A549 treated with CpdA at 1 μM for 4 hours (cell line): ENCODE results near the gene FAM171A1. TPM values are rescaled to one million over a fixed set of nuclear protein-coding genes. Genes with fewer than 3 reads are reported as not detected.

Experiments used
- total RNA-seq: library from RNA; stranded (reverse); fragments of 200-300 nt; extraction: Qiagen RNA extraction; gene quantifications from 5 replicates; pipeline ENCODE4 v1.2.3, GENCODE V29; 2022; ENCODE audit warnings: low read depth

Gene FAM171A1
- total RNA-seq = 26.1 to 29.6 TPM (median 26.2 TPM) in 5 replicates

GRCh38 chr10:15370856-15371701, at the start of gene FAM171A1:
Gene FAM171A1, minus strand, starts transcription at chr10:15371289. Its CDS starts 237 bp downstream, at chr10:15371052.

GRCh38 chr10:15168291-15168785, 202.8 kb downstream of the FAM171A1 start, which contains the start of gene NMT2:
Gene NMT2, minus strand, starts transcription at chr10:15168693. Its CDS starts 81 bp downstream, at chr10:15168612.

Other genes with a start within 250 kb of the FAM171A1 start
- gene NMT2, start 202.6 kb downstream of the FAM171A1 start, total RNA-seq = 23.0 to 30.6 TPM (median 25.5 TPM) in 5 replicates